ENCODE measurements around the gene FBN1. TPM values are rescaled to one million over a fixed set of nuclear protein-coding genes. Genes with fewer than 3 reads are reported as not detected.

FBN1 gene
- total RNA-seq, 1 experiment from 2014 or later = 5.2 TPM

GRCh38 chr15:48449734-48450133 is 195.8 kb downstream of the FBN1 start:
- no peak for DNase-seq (ENCODE audit: low spot score)
- no peak for ATAC-seq
- TF ChIP-seq GABPB1 (CRISPR knock-in tag; IDR thresholded peaks at IDR 0.05) (no peak), ESRRA (CRISPR knock-in tag; IDR thresholded peaks at IDR 0.05; ENCODE audit: borderline replicate concordance) (no peak), JUN (CRISPR knock-in tag; IDR thresholded peaks at IDR 0.05) (no peak)
- no peak overlapping the region for H3K27ac Mint-ChIP-seq
- no peaks in the 10 kb centered on the region for H3K9me3 Mint-ChIP-seq
- H3K27me3 Mint-ChIP-seq (ENCODE audit: low read depth) = no peaks in the 10 kb centered on the region
- ChIA-PET POLR2A (no interaction called here), CTCF (no interaction called here)
- H3K4me1 Mint-ChIP-seq = no peaks in the 10 kb centered on the region
- H3K36me3 Mint-ChIP-seq = no peaks in the 10 kb centered on the region
- no peak overlapping the region for H3K4me3 Mint-ChIP-seq

DNA sequence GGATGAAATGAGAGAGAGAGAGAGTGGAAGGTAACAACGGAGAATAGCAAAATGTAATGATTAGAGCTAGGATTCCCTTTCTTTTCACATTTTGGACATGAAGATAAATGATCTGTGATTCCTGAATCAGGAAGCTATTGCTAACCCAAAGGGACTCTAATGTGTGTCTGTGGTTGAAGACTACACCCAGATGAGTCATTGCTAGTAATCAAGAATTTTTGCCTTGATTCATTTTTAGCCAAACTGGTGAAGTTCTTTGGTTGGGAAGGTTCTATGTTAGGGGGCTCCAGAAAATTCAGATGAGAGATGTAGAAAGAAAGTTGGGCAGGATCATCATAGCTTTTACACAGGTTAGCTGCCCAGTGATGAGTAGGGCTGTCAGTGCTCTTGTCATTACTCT is 197.9 kb downstream of the FBN1 start:
- Mint-ChIP-seq H3K9me3 (no peaks in the 10 kb centered on the region), H3K27me3 (ENCODE audit: low read depth) (no peaks in the 10 kb centered on the region), H3K4me3 (no peak overlapping the region), H3K4me1 (no peaks in the 10 kb centered on the region), H3K27ac (no peak overlapping the region), H3K36me3 (no peaks in the 10 kb centered on the region)
- CTCF ChIA-PET = no interaction called here
- TF ChIP-seq MYBL2 (CRISPR knock-in tag; IDR thresholded peaks at IDR 0.05) (no peak), KAT7 (CRISPR knock-in tag; IDR thresholded peaks at IDR 0.05; ENCODE audit: borderline replicate concordance) (no peak), GTF2I (CRISPR knock-in tag; conservative IDR thresholded peaks at IDR 0.05) (no peak), E2F5 (CRISPR knock-in tag; IDR thresholded peaks at IDR 0.05) (no peak), SMAD4 (CRISPR knock-in tag; IDR thresholded peaks at IDR 0.05) (no peak), ZNF232 (CRISPR knock-in tag; IDR thresholded peaks at IDR 0.05) (no peak), ATF3 (CRISPR knock-in tag; conservative IDR thresholded peaks at IDR 0.05) (no peak), JUN (CRISPR knock-in tag; IDR thresholded peaks at IDR 0.05) (no peak), PRRX2 (CRISPR knock-in tag; IDR thresholded peaks at IDR 0.05) (no peak), CREB1 (CRISPR knock-in tag; IDR thresholded peaks at IDR 0.05) (no peak), RELA (CRISPR knock-in tag; IDR thresholded peaks at IDR 0.05; ENCODE audit: borderline replicate concordance) (no peak), MLX (CRISPR knock-in tag; IDR thresholded peaks at IDR 0.05) (no peak), OVOL2 (CRISPR knock-in tag; IDR thresholded peaks at IDR 0.05; ENCODE audit: borderline replicate concordance) (no peak), TCF7 (CRISPR knock-in tag; IDR thresholded peaks at IDR 0.05; ENCODE audit: low read depth) (no peak), ZNF425 (CRISPR knock-in tag; conservative IDR thresholded peaks at IDR 0.05) (no peak), ZMAT4 (CRISPR knock-in tag; IDR thresholded peaks at IDR 0.05) (no peak), STAT6 (CRISPR knock-in tag; conservative IDR thresholded peaks at IDR 0.05; ENCODE audit: low read depth) (no peak), NFE2L1 (CRISPR knock-in tag; IDR thresholded peaks at IDR 0.05) (no peak), FOXK1 (CRISPR knock-in tag; IDR thresholded peaks at IDR 0.05) (no peak)
- TF ChIP-seq, protein P1, sequence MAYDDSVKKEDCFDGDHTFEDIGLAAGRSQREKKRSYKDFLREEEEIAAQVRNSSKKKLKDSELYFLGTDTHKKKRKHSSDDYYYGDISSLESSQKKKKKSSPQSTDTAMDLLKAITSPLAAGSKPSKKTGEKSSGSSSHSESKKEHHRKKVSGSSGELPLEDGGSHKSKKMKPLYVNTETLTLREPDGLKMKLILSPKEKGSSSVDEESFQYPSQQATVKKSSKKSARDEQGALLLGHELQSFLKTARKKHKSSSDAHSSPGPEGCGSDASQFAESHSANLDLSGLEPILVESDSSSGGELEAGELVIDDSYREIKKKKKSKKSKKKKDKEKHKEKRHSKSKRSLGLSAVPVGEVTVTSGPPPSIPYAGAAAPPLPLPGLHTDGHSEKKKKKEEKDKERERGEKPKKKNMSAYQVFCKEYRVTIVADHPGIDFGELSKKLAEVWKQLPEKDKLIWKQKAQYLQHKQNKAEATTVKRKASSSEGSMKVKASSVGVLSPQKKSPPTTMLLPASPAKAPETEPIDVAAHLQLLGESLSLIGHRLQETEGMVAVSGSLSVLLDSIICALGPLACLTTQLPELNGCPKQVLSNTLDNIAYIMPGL (CRISPR knock-in tag; IDR thresholded peaks at IDR 0.05) = no peak
- DNase-seq (ENCODE audit: low spot score) = no peak
- POLR2A ChIA-PET = no interaction called here
- ATAC-seq = no peak

Measured in WTC11 (cell line).